GM21717 (cell line): Measurements from ENCODE around the gene PIPOX.

Experiments used
- ATAC-seq: cut with Tn5 transposase; IDR thresholded peaks from one replicate; pipeline ENCODE4 v1.9.1; 2021; ENCODE audit warnings: mild to moderate bottlenecking, moderate library complexity; ENCODE audit not compliant: unreplicated experiment

The PIPOX gene

GRCh38 chr17:29019475-29020181 is 23.3 kb upstream of the PIPOX start:
- no peak for ATAC-seq

- ATAC-seq = no peak
These were observed 22.4 kb upstream of the PIPOX start for GRCh38 chr17:29020576-29020975.

GRCh38 chr17:29021226-29021625 is 21.7 kb upstream of the PIPOX start:
- ATAC-seq = no peak

GRCh38 chr17:29022074-29022473 is 20.9 kb upstream of the PIPOX start:
- ATAC-seq = no peak

GRCh38 chr17:29024316-29024952 is 18.5 kb upstream of the PIPOX start:
- no peak for ATAC-seq

- no peak for ATAC-seq
These were observed 11.5 kb upstream of the PIPOX start for GRCh38 chr17:29031488-29031887.

- no peak for ATAC-seq
These were observed 10.7 kb upstream of the PIPOX start for GRCh38 chr17:29032013-29032856.

- ATAC-seq = no peak
These were observed 10.1 kb upstream of the PIPOX start for GRCh38 chr17:29032857-29033197.

- ATAC-seq = no peak
These were observed 8.4 kb upstream of the PIPOX start for GRCh38 chr17:29034510-29034909.

- no peak for ATAC-seq
These were observed 6.4 kb upstream of the PIPOX start for GRCh38 chr17:29036584-29036983.

GRCh38 chr17:29037739-29038084 is 5.2 kb upstream of the PIPOX start:
- no peak for ATAC-seq

- ATAC-seq = no peak
These were observed 4.7 kb upstream of the PIPOX start for GRCh38 chr17:29038085-29038795.

GRCh38 chr17:29039764-29040598 is 3.0 kb upstream of the PIPOX start:
- no peak for ATAC-seq

- no peak for ATAC-seq
These were observed 1.9 kb upstream of the PIPOX start for GRCh38 chr17:29041091-29041490.

GRCh38 chr17:29041571-29041970 is 1.4 kb upstream of the PIPOX start:
- ATAC-seq = no peak

- no peak for ATAC-seq
These were observed 789 bp upstream of the PIPOX start for GRCh38 chr17:29042026-29042678.

- ATAC-seq = no peak
These were observed 701 bp downstream of the PIPOX start for GRCh38 chr17:29043539-29044145.

GRCh38 chr17:29045026-29045425 is 2.1 kb downstream of the PIPOX start:
- no peak for ATAC-seq

GRCh38 chr17:29045734-29046472 is 3.0 kb downstream of the PIPOX start:
- ATAC-seq = no peak
